ENCODE measurements around the gene DNAJB7. TPM values are rescaled to one million over a fixed set of nuclear protein-coding genes. Genes with fewer than 3 reads are reported as not detected.
"Not testable (repeated sequence)": the region's sequence is repeated elsewhere in the genome, so short reads cannot be mapped to it uniquely, and the experiment has no call there.

DNAJB7 gene
- total RNA-seq, 4 donors from 2014 or later, result not detected

- peak overlapping the region; percentile 9 to 40 for H3K27ac ChIP-seq
- no peaks in the 10 kb centered on the region for H3K4me1 ChIP-seq
- DNase-seq, result no peak
- H3K27me3 ChIP-seq, result no peaks in the 10 kb centered on the region
- H3K4me3 ChIP-seq, result no peak overlapping the region
- H3K9me3 ChIP-seq, result no peaks in the 10 kb centered on the region
- TF ChIP-seq, protein P1, sequence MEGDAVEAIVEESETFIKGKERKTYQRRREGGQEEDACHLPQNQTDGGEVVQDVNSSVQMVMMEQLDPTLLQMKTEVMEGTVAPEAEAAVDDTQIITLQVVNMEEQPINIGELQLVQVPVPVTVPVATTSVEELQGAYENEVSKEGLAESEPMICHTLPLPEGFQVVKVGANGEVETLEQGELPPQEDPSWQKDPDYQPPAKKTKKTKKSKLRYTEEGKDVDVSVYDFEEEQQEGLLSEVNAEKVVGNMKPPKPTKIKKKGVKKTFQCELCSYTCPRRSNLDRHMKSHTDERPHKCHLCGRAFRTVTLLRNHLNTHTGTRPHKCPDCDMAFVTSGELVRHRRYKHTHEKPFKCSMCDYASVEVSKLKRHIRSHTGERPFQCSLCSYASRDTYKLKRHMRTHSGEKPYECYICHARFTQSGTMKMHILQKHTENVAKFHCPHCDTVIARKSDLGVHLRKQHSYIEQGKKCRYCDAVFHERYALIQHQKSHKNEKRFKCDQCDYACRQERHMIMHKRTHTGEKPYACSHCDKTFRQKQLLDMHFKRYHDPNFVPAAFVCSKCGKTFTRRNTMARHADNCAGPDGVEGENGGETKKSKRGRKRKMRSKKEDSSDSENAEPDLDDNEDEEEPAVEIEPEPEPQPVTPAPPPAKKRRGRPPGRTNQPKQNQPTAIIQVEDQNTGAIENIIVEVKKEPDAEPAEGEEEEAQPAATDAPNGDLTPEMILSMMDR (IDR thresholded peaks at IDR 0.05), result no peak
- TF ChIP-seq POLR2A (IDR thresholded peaks at IDR 0.05), result no peak
- no peaks in the 10 kb centered on the region for H3K36me3 ChIP-seq
- intact Hi-C loops (cut with DNase I; ENCODE audit: low total_unique reads), result no loop called here
Measured at GRCh38 chr22:40826984-40827741, 34.8 kb downstream of the DNAJB7 start.

- H3K36me3 ChIP-seq; H3K27me3 ChIP-seq; DNase-seq; H3K9me3 ChIP-seq; intact Hi-C loops (cut with DNase I; ENCODE audit: low total_unique reads); H3K4me3 ChIP-seq; H3K4me1 ChIP-seq; H3K27ac ChIP-seq: not testable (repeated sequence)
Measured at GRCh38 chr22:40826292-40826691, 35.6 kb downstream of the DNAJB7 start.

DNA sequence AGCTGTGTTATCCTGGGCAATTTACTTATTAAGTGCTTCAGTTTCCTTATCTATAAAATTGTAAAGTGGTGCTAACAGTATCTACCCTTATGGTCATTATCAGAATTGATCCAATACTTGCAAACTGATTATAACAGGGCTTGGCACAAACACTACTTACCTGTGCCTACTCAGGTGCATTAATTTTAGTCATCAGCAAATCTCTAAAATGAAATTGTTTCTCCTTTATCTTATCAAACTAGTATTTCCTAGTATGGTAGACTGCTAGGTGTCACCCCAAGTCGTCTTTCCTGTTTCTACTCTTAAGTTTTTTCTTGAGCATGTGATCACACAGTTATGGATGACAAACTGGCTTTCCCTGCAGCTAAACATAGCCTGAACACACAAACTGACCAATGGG, 38.5 kb downstream of the DNAJB7 start:
- TF ChIP-seq, protein P1 (IDR thresholded peaks at IDR 0.05), result no peak
- TF ChIP-seq POLR2A (IDR thresholded peaks at IDR 0.05), result no peak
- no peak for DNase-seq
- Histone ChIP-seq H3K9me3 (no peaks in the 10 kb centered on the region), H3K27me3 (no peaks in the 10 kb centered on the region), H3K27ac (no peak overlapping the region), H3K36me3 (no peaks in the 10 kb centered on the region), H3K4me3 (no peak overlapping the region), H3K4me1 (no peaks in the 10 kb centered on the region)
- intact Hi-C loops (cut with DNase I; ENCODE audit: low total_unique reads), result no loop called here

DNA sequence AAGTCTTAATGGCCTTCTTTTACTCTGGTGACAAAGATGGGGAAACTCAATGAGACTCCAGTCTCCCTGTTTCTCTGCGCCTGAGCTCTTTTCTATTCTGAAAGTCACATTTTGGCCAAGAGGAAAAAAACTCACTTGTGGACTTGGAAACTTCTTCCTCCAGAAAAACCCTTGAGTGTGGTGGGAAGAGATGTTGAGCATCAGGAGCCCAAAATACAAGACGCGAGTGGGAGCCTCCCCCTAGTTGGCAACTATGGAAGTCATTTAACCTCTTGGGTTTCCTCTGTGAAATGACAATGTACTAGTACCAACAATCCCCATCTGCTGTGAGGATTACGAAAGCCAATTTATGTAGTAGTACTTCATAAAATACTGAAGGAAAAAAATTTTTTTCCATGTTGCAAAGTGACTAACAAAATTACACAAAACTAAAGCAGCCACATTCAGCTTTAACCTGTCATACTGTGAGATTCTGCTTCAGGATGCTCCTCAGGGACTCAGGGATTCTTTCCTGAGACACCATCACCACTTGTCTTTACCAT, 42.2 kb downstream of the DNAJB7 start:
- TF ChIP-seq, protein P1 (IDR thresholded peaks at IDR 0.05), result no peak
- no peak for TF ChIP-seq POLR2A (IDR thresholded peaks at IDR 0.05)
- Histone ChIP-seq H3K4me3 (peak overlapping the region; percentile 84 to 99), H3K27me3 (no peaks in the 10 kb centered on the region), H3K36me3 (no peaks in the 10 kb centered on the region), H3K4me1 (no peaks in the 10 kb centered on the region), H3K27ac (peak overlapping the region; percentile 83 to 86), H3K9me3 (no peaks in the 10 kb centered on the region)
- intact Hi-C loops (cut with DNase I; ENCODE audit: low total_unique reads), result no loop called here
- peak in 1 of 2 donors; percentile 31 for DNase-seq

- no peaks in the 10 kb centered on the region for H3K36me3 ChIP-seq
- no peaks in the 10 kb centered on the region for H3K9me3 ChIP-seq
- H3K4me1 ChIP-seq, result no peaks in the 10 kb centered on the region
- H3K27ac ChIP-seq, result peak within 1 kb of the TSS; percentile 83 to 86
- intact Hi-C loops (cut with DNase I; ENCODE audit: low total_unique reads), result no loop called here
- TF ChIP-seq, protein P1 (IDR thresholded peaks at IDR 0.05), result peak in 3 of 4 experiments; percentile 30 to 47 (median 42)
- TF ChIP-seq POLR2A (IDR thresholded peaks at IDR 0.05), result peak in 1 of 2 donors; percentile 51
- peak within 1 kb of the TSS; percentile 84 to 99 for H3K4me3 ChIP-seq
- peak; percentile 88 to 90 for DNase-seq
- H3K27me3 ChIP-seq, result no peaks in the 10 kb centered on the region
Measured at GRCh38 chr22:40818747-40819598, 42.9 kb downstream of the DNAJB7 start, which contains the start of gene SLC25A17. Gene SLC25A17 (minus strand): TSS chr22:40819346. CDS start chr22:40819248, 98 bp downstream.

Measured in uterus (tissue), 4 donors.